SJSA1 (cell line): ENCODE measurements around the gene NOCT. TPM values are rescaled to one million over a fixed set of nuclear protein-coding genes. Genes with fewer than 3 reads are reported as not detected.
"Not testable (repeated sequence)": the region's sequence is repeated elsewhere in the genome, so short reads cannot be mapped to it uniquely, and the experiment has no call there.

ENCODE experiments used
- DNase-seq, 2 experiments: peaks; one replicate each; pipeline ENCODE4 v3.0.0-alpha.2; 2015 to 2020; ENCODE audit warnings: low spot score in 2 of 2, low read depth in 1 of 2
- H3K27ac ChIP-seq: fragments of 250-450 bp; sonication (Bioruptor Pico); 2 replicates; pipeline ENCODE4 v1.5.1; 2020; ENCODE audit warnings: mild to moderate bottlenecking, moderate library complexity
- H3K27me3 ChIP-seq: fragments of 250-450 bp; sonication (Bioruptor Pico); replicated peaks from 2 replicates; pipeline ENCODE4 v1.5.1; 2020; ENCODE audit warnings: mild to moderate bottlenecking, moderate library complexity
- H3K36me3 ChIP-seq: fragments of 250-450 bp; sonication (Bioruptor Pico); 2 replicates; pipeline ENCODE4 v1.5.1; 2020; ENCODE audit warnings: mild to moderate bottlenecking
- H3K4me1 ChIP-seq: fragments of 250-450 bp; sonication (Bioruptor Pico); replicated peaks from 2 replicates; pipeline ENCODE4 v1.6.1; 2021; ENCODE audit warnings: mild to moderate bottlenecking
- H3K4me3 ChIP-seq: fragments of 250-450 bp; sonication (Bioruptor Pico); 2 replicates; pipeline ENCODE4 v1.5.1; 2020; ENCODE audit warnings: mild to moderate bottlenecking
- H3K9me3 ChIP-seq: fragments of 250-450 bp; sonication (Bioruptor Pico); replicated peaks from 2 replicates; pipeline ENCODE4 v1.5.1; 2020; ENCODE audit warnings: mild to moderate bottlenecking
- total RNA-seq: library from RNA; depleted of rRNA; stranded (reverse); fragments of >200 nt; shearing (Covaris generic); gene quantifications from 2 replicates; pipeline ENCODE4 v1.2.3, GENCODE V29; 2014

NOCT gene
- total RNA-seq, 1 experiment from 2014 or later = 35.8 TPM

DNA sequence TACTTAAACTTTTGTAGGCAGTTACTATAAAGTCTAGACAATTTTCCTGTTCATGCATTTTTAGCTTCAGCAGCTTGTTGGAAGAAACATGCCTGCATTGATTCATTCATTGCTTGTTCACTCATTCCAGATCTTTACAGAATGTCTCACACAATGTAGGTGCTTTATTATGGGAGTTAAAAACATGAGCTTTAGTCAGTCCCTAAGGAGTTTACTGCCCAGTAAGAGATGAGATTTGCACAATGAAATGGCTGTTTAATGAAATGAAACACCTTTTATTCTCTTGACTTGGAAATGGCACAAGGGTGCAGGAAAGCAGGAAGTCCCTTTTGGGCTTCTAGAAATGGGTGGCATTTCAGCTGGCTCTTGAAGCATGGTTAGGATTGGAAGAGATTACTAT lies 2.9 kb downstream of the NOCT start:
- DNase-seq = no peak
- Histone ChIP-seq H3K4me1 (peaks cover 40% of the 10 kb centered on the region), H3K36me3 (peaks cover 53% of the 10 kb centered on the region), H3K9me3 (no peaks in the 10 kb centered on the region), H3K27me3 (no peaks in the 10 kb centered on the region), H3K4me3 (no peak overlapping the region), H3K27ac (peak overlapping the region; percentile 21)

DNA sequence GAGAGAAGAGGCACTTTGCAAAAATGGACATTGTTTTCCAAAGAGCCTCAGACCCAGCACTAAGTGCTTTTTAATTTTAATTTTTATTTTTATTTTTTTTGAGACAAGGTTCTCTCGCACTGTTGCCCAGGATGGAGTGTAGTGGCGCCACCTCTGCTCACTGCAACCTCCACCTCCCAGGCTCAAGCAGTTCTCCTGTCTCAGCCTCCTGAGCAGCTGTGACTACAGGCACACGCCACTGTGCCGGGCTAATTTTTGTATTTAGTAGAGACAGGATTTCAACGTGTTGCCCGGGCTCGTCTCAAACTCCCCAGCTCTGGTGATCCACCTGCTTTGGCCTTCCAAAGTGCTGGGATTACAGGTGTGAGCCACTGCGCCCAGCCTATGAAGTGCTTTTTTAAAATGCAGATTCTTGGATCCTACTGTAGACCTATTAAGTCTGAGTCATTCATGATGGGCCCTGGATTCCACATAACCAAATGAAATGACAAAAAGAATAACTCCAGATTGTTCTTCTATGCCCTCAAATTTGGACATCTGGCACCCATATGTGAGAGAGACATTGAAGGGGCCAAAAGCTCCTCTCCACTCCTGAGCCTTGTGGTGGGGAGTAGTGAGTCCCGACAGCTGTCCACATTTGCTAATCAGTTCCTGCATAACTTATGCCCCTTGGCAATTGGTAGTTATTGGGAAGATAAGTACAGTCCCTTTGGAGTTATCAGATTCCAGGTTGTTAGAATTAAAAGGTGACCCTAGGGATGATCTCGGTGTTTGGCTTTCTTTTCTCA lies 3.6 kb downstream of the NOCT start:
- Histone ChIP-seq H3K27me3 (no peaks in the 10 kb centered on the region), H3K4me1 (peaks cover 34% of the 10 kb centered on the region), H3K27ac (no peak overlapping the region), H3K36me3 (peaks cover 57% of the 10 kb centered on the region), H3K4me3 (no peak overlapping the region), H3K9me3 (no peaks in the 10 kb centered on the region)
- peak in 1 of 2 experiments; percentile 34 for DNase-seq

DNA sequence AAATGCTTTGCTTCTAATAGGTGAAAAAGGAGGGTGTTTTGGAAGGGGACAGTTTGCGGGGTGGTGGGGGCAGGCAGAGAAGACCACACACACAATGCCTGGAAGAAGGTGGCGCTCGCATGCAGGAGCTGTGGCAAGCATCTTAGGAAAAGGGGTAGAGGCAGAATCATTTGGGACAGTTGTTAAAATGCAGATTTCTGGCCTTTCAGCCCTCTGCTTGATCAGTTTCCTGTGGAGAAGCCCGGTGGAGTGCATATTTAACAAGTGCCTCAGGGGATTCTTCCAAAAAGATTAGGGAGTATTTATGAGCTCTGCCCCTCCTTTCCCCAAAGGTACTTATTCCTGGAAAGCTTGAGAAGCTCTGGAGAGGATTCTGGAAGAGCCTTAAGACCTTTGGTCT lies 4.8 kb downstream of the NOCT start:
- no peak overlapping the region for H3K4me3 ChIP-seq
- peaks cover 64% of the 10 kb centered on the region for H3K36me3 ChIP-seq
- H3K9me3 ChIP-seq = no peaks in the 10 kb centered on the region
- H3K4me1 ChIP-seq = peaks cover 32% of the 10 kb centered on the region
- H3K27ac ChIP-seq = no peak overlapping the region
- H3K27me3 ChIP-seq = no peaks in the 10 kb centered on the region
- no peak for DNase-seq

DNA sequence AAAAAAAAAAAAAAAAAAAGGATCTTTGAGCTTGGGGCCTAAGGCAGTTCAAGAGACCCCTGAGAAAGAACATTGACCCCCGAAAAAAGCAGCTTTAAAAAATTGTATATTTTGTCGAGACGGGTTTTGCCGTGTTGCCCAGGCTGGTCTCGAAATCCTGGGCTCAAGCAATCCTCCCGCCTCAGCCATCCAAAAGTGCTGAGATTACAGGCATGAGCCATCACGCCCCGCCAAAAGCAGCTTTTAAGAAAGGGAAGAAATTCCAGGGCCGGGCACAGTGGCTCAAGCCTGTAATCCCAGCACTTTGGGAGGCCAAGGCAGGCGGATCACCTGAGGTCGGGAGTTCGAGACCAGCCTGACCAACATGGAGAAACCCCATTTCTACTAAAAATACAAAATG lies 5.5 kb downstream of the NOCT start:
- not testable (repeated sequence) for H3K4me3 ChIP-seq, H3K27me3 ChIP-seq, H3K9me3 ChIP-seq, DNase-seq, H3K27ac ChIP-seq
- Histone ChIP-seq H3K4me1 (peaks cover 38% of the 10 kb centered on the region), H3K36me3 (peaks cover 59% of the 10 kb centered on the region)

DNA sequence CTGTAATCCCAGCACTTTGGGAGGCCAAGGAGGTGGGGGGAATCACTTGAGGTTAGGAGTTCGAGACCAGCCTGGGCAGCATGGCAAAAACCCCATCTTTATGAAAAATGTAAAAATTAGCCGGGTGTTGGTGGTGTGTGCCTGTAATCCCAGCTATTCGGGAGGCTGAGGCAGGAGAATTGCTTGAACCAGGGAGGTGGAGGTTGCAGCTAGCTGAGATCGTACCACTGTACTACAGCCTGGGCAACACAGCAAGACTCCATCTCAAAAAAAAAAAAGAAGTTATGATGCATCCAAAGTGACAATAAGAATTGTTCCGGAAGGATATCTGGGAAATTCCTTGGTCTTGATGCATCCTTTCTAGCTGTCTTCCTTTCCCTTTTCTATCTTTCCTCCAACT lies 7.3 kb downstream of the NOCT start:
- DNase-seq = no peak
- Histone ChIP-seq H3K27me3 (no peaks in the 10 kb centered on the region), H3K4me1 (peaks cover 36% of the 10 kb centered on the region), H3K36me3 (peaks cover 59% of the 10 kb centered on the region), H3K9me3 (no peaks in the 10 kb centered on the region), H3K4me3 (no peak overlapping the region), H3K27ac (no peak overlapping the region)

DNA sequence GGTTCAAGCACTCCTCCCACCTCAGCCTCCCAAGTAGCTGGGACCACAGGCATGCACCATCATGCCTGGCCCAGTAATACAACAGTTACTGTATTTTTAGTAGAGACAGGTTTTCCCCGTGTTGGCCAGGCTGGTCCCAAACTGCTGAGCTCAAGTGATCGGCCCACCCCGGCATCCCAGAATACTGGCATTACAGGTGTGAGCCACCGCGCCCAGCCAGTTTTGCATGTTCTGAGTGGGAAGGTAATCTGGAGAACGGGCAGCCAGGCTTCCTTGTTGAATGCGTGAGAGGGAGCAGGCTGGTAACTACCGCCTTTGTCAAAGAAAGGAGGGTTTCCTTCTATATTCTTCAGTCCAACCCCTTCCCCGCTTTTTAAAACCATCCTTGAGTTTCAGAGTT lies 9.1 kb downstream of the NOCT start:
- DNase-seq = no peak
- Histone ChIP-seq H3K27me3 (no peaks in the 10 kb centered on the region), H3K9me3 (no peaks in the 10 kb centered on the region)

DNA sequence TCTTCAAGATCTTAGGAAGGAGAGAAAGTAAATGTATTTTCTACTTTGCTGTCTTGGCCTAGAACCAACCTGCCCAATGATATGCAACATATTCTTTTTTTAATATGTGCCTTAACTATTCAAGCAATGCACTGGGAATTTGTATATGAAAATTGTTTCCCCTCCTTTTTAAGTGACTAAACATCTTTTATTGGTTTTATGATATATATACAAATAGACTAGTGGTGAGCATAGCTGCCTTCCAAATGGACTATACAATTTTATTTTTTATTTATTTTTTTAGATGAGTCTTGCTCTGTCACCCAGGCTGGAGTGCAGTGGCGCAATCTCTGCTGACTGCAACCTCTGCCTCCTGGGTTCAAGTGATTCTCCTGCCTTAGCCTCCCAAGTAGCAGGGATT lies 10.3 kb downstream of the NOCT start:
- Histone ChIP-seq H3K36me3 (peaks cover 51% of the 10 kb centered on the region), H3K9me3 (no peaks in the 10 kb centered on the region), H3K4me3 (no peak overlapping the region), H3K27me3 (no peaks in the 10 kb centered on the region), H3K4me1 (peaks cover 18% of the 10 kb centered on the region), H3K27ac (no peak overlapping the region)
- no peak for DNase-seq

More for the DNA sequence above, 9.1 kb downstream of the NOCT start:
- no peak overlapping the region for H3K4me3 ChIP-seq
- H3K27ac ChIP-seq = no peak overlapping the region
- peaks cover 18% of the 10 kb centered on the region for H3K4me1 ChIP-seq
- peaks cover 56% of the 10 kb centered on the region for H3K36me3 ChIP-seq

DNA sequence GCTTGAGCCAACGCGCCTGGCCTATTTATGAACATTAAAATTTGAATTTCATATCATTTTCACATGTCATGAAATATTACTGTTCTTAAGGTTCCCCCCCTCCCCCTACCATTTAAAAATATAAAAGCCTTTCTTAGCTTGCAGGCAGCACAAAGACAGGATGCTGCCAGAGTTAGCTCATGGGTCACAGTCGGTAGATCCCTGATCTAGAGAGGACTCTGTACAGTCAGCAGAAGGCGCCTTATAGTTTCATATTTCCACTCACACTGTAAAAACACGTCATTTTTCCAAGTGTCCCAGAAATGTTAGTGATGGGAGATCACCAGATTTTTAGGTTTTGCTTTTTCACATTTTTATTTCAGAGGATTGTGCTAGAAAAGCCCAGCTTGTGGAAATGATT lies 12.2 kb downstream of the NOCT start:
- Histone ChIP-seq H3K4me1 (peaks cover 18% of the 10 kb centered on the region), H3K4me3 (no peak overlapping the region), H3K27me3 (no peaks in the 10 kb centered on the region), H3K9me3 (no peaks in the 10 kb centered on the region), H3K36me3 (peaks cover 48% of the 10 kb centered on the region), H3K27ac (no peak overlapping the region)
- DNase-seq = no peak

DNA sequence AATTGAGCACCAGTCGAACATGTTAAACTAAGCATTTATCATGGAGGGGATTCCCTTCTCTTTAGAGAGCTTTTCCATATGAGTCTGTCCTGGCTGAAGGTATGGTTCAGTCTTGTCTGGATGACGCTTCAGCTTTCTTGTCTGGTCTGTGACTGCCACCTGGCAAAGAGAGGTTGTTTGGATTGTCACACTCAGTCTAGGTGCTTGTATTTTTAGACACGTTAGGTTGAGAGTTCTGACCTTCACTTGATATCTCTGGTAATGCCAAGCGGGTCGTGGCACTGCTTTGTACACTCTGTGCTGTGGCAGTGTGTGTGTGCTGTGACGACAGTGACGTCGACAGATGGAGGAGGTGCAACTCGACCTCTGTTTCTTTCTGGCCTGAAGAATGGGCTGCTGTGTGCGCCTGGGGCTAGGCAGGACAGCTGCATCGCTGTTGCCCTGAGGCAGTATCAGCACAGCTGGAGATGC lies 12.6 kb downstream of the NOCT start:
- no peaks in the 10 kb centered on the region for H3K27me3 ChIP-seq
- H3K36me3 ChIP-seq = peaks cover 44% of the 10 kb centered on the region
- DNase-seq = no peak
- no peaks in the 10 kb centered on the region for H3K9me3 ChIP-seq
- peaks cover 18% of the 10 kb centered on the region for H3K4me1 ChIP-seq
- H3K4me3 ChIP-seq = no peak overlapping the region
- no peak overlapping the region for H3K27ac ChIP-seq

DNA sequence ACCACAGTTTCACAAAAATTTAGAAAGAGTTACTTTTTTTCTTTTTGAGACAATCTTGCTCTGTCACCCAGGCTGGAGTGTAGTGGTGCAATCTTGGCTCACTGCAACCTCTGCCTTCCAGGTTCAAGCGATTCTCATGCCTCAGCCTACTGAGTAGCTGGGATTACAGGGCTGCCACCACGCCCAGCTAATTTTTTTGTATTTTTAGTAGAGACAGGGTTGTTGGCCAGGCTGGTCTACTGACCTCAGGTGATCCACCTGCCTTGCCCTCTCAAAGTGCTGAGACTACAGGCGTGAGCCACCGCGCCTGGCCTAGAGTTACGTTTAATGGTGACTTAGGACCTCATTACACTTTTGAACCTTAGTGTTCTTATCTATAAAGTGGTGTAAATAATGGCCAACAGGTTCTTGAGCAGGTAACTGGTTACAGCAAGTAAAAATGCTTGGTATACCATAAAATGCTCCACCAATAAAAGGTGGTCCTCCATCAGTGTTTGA lies 14.3 kb downstream of the NOCT start:
- not testable (repeated sequence) for H3K27ac ChIP-seq, H3K27me3 ChIP-seq, DNase-seq, H3K9me3 ChIP-seq, H3K4me3 ChIP-seq
- peaks cover 16% of the 10 kb centered on the region for H3K4me1 ChIP-seq
- H3K36me3 ChIP-seq = peaks cover 41% of the 10 kb centered on the region

DNA sequence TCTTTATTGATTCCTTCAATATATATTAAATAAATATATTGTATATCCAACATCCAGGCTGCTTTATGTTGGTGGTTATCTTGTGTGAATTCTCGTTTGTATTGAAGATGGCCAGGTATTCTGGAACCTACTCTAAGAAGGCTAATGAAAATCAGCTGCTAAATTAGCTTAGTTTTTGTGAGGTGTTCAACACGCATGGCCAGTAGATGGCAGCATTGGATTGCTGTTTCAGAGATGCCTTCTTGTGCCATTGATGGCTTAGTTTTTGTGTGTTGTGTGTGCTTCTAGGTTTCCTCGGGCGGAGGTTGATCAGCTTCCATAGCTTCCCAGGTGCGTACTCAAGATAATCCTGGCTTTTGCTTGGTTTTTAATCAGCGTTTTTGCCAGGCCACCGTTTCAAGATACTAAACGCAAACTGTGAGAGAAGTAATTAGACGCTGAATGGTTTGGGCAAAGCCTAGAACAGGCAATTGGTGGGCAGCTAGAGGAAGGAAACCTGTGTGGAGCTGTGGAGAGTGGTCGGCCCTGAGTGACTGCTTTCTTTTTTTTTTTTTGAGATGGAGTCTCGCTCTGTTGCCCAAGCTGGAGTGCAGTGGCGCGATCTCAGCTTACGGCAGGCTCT lies 15.1 kb downstream of the NOCT start:
- no peak overlapping the region for H3K4me3 ChIP-seq
- H3K27ac ChIP-seq = no peak overlapping the region
- H3K27me3 ChIP-seq = no peaks in the 10 kb centered on the region
- peak; percentile 52 to 64 for DNase-seq
- H3K36me3 ChIP-seq = peaks cover 44% of the 10 kb centered on the region
- H3K4me1 ChIP-seq = peaks cover 9% of the 10 kb centered on the region
- no peaks in the 10 kb centered on the region for H3K9me3 ChIP-seq

DNA sequence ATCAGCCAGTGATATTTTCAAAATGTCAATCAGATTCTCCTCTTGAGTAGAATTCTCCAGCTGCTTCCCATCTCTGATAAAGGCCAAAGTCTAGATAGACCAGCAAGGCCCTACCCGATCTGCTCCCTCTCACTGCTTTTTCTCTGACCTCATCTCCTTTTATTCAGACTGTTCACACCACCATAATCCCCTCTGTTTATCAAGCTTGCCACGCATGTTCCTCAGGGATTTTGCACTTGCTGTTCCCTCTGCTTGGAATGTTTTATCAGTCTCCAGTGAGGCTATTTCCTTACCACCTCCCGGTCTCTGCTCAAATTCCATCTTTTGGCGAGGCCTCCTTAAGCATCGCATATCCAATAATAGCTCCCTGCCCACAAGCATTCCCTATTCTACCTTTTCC lies 20.1 kb downstream of the NOCT start:
- no peak overlapping the region for H3K27ac ChIP-seq
- no peak overlapping the region for H3K4me3 ChIP-seq
- no peaks in the 10 kb centered on the region for H3K9me3 ChIP-seq
- H3K36me3 ChIP-seq = peaks cover 43% of the 10 kb centered on the region
- peaks cover 2% of the 10 kb centered on the region for H3K4me1 ChIP-seq
- H3K27me3 ChIP-seq = no peaks in the 10 kb centered on the region
- DNase-seq = no peak

DNA sequence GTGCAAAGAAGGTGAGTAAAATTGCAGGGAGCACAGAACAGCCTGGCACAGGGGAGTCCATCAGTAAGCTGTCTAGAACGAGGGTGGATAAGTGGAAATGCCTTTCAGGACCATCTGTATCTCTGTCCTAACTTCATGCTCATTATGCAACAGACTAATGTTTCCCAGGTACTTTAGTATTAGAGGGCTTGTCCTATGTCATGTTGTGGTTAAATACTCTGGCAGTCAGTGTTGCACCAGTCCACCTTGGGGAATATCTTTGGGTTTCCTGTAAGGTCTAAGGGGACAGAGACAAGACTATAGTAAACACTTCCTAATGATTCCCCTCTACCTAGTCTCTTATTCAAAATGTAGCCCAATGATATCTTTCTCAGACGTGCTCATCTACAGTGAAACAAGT lies 21.3 kb downstream of the NOCT start:
- no peak for DNase-seq
- Histone ChIP-seq H3K36me3 (peaks cover 39% of the 10 kb centered on the region), H3K4me1 (no peaks in the 10 kb centered on the region; the same call in 1 of the 2 replicates), H3K27ac (no peak overlapping the region), H3K4me3 (no peak overlapping the region), H3K9me3 (no peaks in the 10 kb centered on the region), H3K27me3 (no peaks in the 10 kb centered on the region)

DNA sequence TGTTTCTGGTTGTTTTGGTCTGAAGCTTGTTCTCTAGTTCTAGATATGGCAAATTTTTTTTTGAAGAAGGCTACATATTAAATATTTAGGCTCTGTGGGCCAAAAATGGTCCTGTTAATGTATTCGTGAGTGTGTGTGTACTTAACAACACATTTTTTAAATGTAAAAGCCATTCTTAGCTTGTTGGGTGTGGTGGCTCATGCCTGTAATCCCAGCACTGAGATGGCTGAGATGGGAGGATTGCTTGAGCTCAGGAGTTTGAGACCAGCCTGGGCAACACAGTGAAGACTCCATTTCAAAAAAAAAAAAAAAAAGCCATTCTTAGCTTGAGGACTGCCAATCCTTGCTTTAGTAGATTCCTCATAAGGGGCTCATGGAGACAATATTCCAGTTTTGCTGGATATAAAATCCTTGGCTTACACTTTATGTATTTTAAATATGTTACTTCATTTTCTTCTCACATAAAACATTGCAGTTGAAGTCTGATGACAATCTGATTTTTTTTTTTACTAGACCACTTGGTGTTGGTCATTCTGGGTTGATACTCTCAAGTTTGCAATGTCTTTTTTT lies 23.4 kb downstream of the NOCT start:
- Histone ChIP-seq H3K4me3 (no peak overlapping the region), H3K9me3 (no peaks in the 10 kb centered on the region), H3K27me3 (no peaks in the 10 kb centered on the region), H3K27ac (no peak overlapping the region), H3K36me3 (peaks cover 45% of the 10 kb centered on the region), H3K4me1 (no peaks in the 10 kb centered on the region)
- no peak for DNase-seq
